ENCODE data around the gene MAML3. TPM values are rescaled to one million over a fixed set of nuclear protein-coding genes. Genes with fewer than 3 reads are reported as not detected.

MAML3 gene
- polyA plus RNA-seq, 4 donors: 1.4 to 10.3 (median 3.4) TPM

DNA sequence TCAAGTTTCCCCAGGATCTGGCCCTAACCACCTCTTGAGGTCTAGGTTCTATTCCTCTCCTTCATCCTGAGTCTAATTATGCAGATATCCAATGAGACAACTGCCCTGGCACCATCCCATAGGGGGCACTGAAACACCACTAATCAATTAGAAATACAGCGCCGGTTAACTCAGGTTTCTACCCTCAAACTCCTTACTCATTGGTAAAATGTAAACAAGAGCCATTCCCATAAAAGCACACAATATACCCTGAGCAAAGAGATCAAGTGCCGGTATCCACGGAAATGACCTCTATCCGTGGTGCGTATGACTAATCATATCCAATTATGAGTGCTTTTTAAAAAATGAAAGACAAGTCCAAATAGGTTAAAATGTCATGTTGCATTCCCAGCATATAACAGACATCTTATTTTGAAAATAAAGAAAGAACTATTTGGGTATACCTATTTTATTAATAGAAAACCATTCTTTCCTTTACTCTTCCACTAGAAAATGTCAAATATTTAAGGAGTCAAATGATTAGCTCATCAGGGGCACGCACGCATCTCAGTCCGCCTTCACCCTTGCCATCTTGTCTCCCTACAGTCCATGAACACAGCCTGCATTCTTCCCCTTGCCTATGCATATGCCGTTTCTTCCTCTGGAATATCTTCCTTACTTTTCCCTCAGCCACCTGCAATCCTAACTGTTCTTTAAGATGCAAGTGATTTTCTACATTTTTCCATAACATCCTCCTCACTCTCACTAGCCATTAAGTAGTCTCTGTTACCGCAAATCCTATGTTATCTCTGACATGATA, 141.1 kb downstream of the MAML3 start:
- FAIRE-seq: no peak
- H3K4me1 ChIP-seq (ENCODE audit: control insufficient read depth in 3 of 3, insufficient read depth in 2 of 3, low read depth in 1 of 3, low read length in 2 of 3): no peaks in the 10 kb centered on the region
- no peaks in the 10 kb centered on the region for H3K27me3 ChIP-seq (ENCODE audit: control insufficient read depth in 3 of 3, insufficient read depth in 3 of 3, low read length in 3 of 3)
- WGBS, 3 donors: 39 to 49% (median 39%) methylated on average over 11 of the region's 11 CpGs
- peaks cover 0 to 5% of the 10 kb centered on the region in 2 donors for H3K9me3 ChIP-seq (ENCODE audit: control insufficient read depth in 2 of 2, insufficient read depth in 1 of 2, low read depth in 1 of 2, low read length in 1 of 2)
- H3K27ac ChIP-seq (ENCODE audit: low read depth in 1 of 3, low read length in 2 of 3): peak overlapping the region in 1 of 3 donors; percentile 4
- no peaks in the 10 kb centered on the region for H3K36me3 ChIP-seq (ENCODE audit: control insufficient read depth in 3 of 3, insufficient read depth in 2 of 3, low read depth in 1 of 3, low read length in 3 of 3)
- no peak overlapping the region for H3K4me3 ChIP-seq (ENCODE audit: low read depth in 1 of 3, low read length in 3 of 3)
- peak; percentile 84 to 87 for DNase-seq

DNA sequence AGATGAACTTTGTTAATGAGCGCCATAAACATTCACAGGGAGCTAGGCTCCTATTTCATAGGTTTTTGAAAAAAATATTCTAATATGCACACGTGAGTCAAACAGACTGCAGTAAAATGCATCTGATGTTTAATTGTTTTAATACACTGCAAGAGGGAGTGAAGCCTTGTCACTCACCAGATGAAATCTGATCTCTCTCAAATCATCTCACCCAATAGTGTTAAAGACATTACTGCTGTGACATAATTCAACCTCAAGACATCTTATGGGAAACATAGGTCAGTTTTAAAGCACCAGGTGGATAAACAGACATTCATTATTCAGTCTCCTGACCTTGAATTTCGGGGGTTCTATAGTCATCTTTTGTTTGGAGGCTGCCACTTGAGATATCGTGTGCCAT, 148.3 kb downstream of the MAML3 start:
- DNase-seq: no peak
- peaks cover 0 to 4% (median 0%) of the 10 kb centered on the region in 3 donors for H3K4me1 ChIP-seq (ENCODE audit: control insufficient read depth in 3 of 3, insufficient read depth in 2 of 3, low read depth in 1 of 3, low read length in 2 of 3)
- no peaks in the 10 kb centered on the region for H3K27me3 ChIP-seq (ENCODE audit: control insufficient read depth in 3 of 3, insufficient read depth in 3 of 3, low read length in 3 of 3)
- H3K36me3 ChIP-seq (ENCODE audit: control insufficient read depth in 3 of 3, insufficient read depth in 2 of 3, low read depth in 1 of 3, low read length in 3 of 3): no peaks in the 10 kb centered on the region
- H3K27ac ChIP-seq (ENCODE audit: low read depth in 1 of 3, low read length in 2 of 3): no peak overlapping the region
- WGBS, 3 donors: 73 to 77% (median 74%) methylated on average over 4 of the region's 4 CpGs
- no peak overlapping the region for H3K4me3 ChIP-seq (ENCODE audit: low read depth in 1 of 3, low read length in 3 of 3)
- H3K9me3 ChIP-seq (ENCODE audit: control insufficient read depth in 2 of 2, insufficient read depth in 1 of 2, low read depth in 1 of 2, low read length in 1 of 2): no peaks in the 10 kb centered on the region
- no peak for FAIRE-seq

DNA sequence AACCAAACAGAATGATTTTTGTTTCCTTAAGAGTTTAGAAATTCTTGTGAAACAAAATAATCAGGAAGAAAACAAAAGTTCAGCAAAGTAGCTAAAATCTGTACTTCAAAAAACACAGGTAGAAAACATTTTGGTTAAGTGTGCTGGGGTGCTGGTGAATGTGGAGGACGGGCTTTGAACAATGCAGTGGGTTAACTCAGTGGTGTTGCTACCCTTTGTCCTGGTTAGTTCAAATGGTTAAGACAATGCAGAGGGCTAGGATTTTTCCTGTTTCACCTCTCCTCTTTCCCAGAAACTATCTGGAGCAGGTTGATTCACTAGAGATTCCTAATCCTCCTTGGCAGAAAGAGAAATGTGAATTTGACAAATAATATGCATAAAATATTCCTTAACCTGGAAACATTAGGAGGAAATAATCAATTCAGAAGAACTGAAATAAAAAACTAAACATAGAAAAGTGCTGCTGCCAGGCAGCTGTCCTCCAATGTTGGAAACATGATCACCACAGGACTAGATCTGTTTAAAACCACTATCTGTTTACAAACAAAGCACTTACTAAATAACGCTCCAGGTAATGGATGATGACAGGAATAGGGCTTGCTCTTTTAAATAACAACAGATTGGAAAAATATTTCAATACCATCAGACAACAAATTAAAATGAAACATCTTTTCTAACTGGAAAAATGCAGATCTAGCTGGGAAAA, 148.9 kb downstream of the MAML3 start:
- no peaks in the 10 kb centered on the region for H3K36me3 ChIP-seq (ENCODE audit: control insufficient read depth in 3 of 3, insufficient read depth in 2 of 3, low read depth in 1 of 3, low read length in 3 of 3)
- DNase-seq (no peak), FAIRE-seq (no peak)
- no peaks in the 10 kb centered on the region for H3K27me3 ChIP-seq (ENCODE audit: control insufficient read depth in 3 of 3, insufficient read depth in 3 of 3, low read length in 3 of 3)
- peaks cover 0 to 4% (median 0%) of the 10 kb centered on the region in 3 donors for H3K4me1 ChIP-seq (ENCODE audit: control insufficient read depth in 3 of 3, insufficient read depth in 2 of 3, low read depth in 1 of 3, low read length in 2 of 3)
- no peaks in the 10 kb centered on the region for H3K9me3 ChIP-seq (ENCODE audit: control insufficient read depth in 2 of 2, insufficient read depth in 1 of 2, low read depth in 1 of 2, low read length in 1 of 2)
- WGBS, 3 donors: 73 to 78% (median 76%) methylated on average over 2 of the region's 2 CpGs
- no peak overlapping the region for H3K27ac ChIP-seq (ENCODE audit: low read depth in 1 of 3, low read length in 2 of 3)
- no peak overlapping the region for H3K4me3 ChIP-seq (ENCODE audit: low read depth in 1 of 3, low read length in 3 of 3)

DNA sequence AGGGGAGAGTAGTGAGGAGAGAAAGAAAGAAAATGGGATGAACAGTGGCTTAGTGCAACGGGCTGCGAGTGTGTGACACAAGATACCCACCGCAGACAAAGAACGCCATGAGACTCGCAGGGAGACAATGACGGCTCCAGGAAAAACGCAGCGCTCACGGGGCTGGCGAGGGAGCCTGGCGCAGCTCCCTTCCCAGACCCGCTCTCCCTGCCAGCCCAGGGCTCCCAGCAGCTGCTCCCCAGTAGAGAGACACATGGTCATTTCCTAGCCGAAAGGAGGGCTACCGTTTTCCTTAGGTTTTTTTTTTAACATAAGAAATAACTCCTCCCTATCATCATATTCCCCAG, 149.5 kb downstream of the MAML3 start:
- Histone ChIP-seq H3K9me3 (ENCODE audit: control insufficient read depth in 2 of 2, insufficient read depth in 1 of 2, low read depth in 1 of 2, low read length in 1 of 2) (no peaks in the 10 kb centered on the region), H3K27me3 (ENCODE audit: control insufficient read depth in 3 of 3, insufficient read depth in 3 of 3, low read length in 3 of 3) (no peaks in the 10 kb centered on the region), H3K36me3 (ENCODE audit: control insufficient read depth in 3 of 3, insufficient read depth in 2 of 3, low read depth in 1 of 3, low read length in 3 of 3) (no peaks in the 10 kb centered on the region), H3K4me3 (ENCODE audit: low read depth in 1 of 3, low read length in 3 of 3) (peak overlapping the region in 1 of 3 donors; percentile 18), H3K27ac (ENCODE audit: low read depth in 1 of 3, low read length in 2 of 3) (no peak overlapping the region), H3K4me1 (ENCODE audit: control insufficient read depth in 3 of 3, insufficient read depth in 2 of 3, low read depth in 1 of 3, low read length in 2 of 3) (peaks cover 0 to 4% (median 0%) of the 10 kb centered on the region in 3 donors)
- FAIRE-seq: no peak
- no peak for DNase-seq
- 52 to 73% (median 68%) methylated on average over 14 of the region's 14 CpGs for WGBS, 3 donors

DNA sequence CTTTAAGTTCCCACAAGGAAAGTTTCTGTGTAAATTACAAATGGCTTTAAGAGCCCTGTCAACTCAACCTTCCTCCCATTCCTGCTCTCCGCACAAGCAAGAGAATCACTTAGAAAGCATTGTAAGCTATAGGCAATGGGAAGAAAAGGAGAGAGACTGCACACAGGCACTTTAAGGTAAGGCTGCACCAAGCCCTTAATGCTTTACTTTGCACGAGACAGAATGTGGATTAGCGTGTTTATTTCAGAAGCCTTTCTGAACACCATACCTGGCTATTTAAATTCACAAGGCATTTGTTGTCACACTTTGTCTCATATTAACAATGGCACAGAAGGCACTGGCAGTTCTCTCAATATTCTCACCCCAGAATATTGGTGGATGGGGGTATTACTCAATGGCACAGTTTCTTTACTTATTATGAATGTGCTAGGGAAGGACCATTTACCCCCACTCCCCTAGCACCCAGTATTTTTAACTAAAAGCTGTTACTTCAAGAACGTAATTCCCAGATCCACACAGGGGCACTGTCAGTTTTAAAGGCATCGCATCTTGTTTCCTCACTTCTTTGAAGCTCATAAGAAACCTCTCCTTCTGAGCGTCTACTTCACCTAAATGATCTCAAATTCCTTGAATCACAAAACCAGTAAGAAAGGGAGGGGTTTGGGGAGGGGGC, 150.0 kb downstream of the MAML3 start:
- Histone ChIP-seq H3K4me3 (ENCODE audit: low read depth in 1 of 3, low read length in 3 of 3) (peak overlapping the region in 1 of 3 donors; percentile 18), H3K36me3 (ENCODE audit: control insufficient read depth in 3 of 3, insufficient read depth in 2 of 3, low read depth in 1 of 3, low read length in 3 of 3) (no peaks in the 10 kb centered on the region), H3K9me3 (ENCODE audit: control insufficient read depth in 2 of 2, insufficient read depth in 1 of 2, low read depth in 1 of 2, low read length in 1 of 2) (no peaks in the 10 kb centered on the region), H3K4me1 (ENCODE audit: control insufficient read depth in 3 of 3, insufficient read depth in 2 of 3, low read depth in 1 of 3, low read length in 2 of 3) (peaks cover 0 to 4% (median 0%) of the 10 kb centered on the region in 3 donors), H3K27me3 (ENCODE audit: control insufficient read depth in 3 of 3, insufficient read depth in 3 of 3, low read length in 3 of 3) (no peaks in the 10 kb centered on the region), H3K27ac (ENCODE audit: low read depth in 1 of 3, low read length in 2 of 3) (no peak overlapping the region)
- DNase-seq (no peak), FAIRE-seq (no peak)
- WGBS, 3 donors: 78 to 82% (median 80%) methylated on average over 6 of the region's 6 CpGs

DNA sequence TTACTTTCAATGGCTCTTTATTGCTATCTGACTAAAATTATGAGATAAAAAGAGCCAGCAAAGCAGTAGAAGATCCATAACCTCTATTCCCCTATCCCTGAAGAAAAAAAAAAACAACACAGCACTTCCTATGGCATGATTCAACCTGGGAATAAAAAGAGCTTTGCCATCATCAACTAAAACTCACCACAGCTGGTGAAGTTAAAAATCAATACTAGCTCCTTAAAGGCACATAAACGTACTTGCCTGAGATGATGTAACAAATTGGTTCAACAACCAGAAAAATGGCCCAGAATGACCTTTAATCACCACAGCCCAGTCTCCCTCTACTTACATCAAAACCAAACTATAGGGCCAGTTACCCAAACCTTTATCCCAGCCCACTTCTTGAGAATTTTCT, 153.8 kb downstream of the MAML3 start:
- 50 to 65% (median 61%) methylated on average over 1 of the region's 1 CpG for WGBS, 3 donors
- Histone ChIP-seq H3K27ac (ENCODE audit: low read depth in 1 of 3, low read length in 2 of 3) (no peak overlapping the region), H3K9me3 (ENCODE audit: control insufficient read depth in 2 of 2, insufficient read depth in 1 of 2, low read depth in 1 of 2, low read length in 1 of 2) (no peaks in the 10 kb centered on the region), H3K4me3 (ENCODE audit: low read depth in 1 of 3, low read length in 3 of 3) (no peak overlapping the region), H3K36me3 (ENCODE audit: control insufficient read depth in 3 of 3, insufficient read depth in 2 of 3, low read depth in 1 of 3, low read length in 3 of 3) (no peaks in the 10 kb centered on the region), H3K4me1 (ENCODE audit: control insufficient read depth in 3 of 3, insufficient read depth in 2 of 3, low read depth in 1 of 3, low read length in 2 of 3) (peaks cover 0 to 4% (median 0%) of the 10 kb centered on the region in 3 donors), H3K27me3 (ENCODE audit: control insufficient read depth in 3 of 3, insufficient read depth in 3 of 3, low read length in 3 of 3) (no peaks in the 10 kb centered on the region)
- FAIRE-seq (no peak), DNase-seq (no peak)

DNA sequence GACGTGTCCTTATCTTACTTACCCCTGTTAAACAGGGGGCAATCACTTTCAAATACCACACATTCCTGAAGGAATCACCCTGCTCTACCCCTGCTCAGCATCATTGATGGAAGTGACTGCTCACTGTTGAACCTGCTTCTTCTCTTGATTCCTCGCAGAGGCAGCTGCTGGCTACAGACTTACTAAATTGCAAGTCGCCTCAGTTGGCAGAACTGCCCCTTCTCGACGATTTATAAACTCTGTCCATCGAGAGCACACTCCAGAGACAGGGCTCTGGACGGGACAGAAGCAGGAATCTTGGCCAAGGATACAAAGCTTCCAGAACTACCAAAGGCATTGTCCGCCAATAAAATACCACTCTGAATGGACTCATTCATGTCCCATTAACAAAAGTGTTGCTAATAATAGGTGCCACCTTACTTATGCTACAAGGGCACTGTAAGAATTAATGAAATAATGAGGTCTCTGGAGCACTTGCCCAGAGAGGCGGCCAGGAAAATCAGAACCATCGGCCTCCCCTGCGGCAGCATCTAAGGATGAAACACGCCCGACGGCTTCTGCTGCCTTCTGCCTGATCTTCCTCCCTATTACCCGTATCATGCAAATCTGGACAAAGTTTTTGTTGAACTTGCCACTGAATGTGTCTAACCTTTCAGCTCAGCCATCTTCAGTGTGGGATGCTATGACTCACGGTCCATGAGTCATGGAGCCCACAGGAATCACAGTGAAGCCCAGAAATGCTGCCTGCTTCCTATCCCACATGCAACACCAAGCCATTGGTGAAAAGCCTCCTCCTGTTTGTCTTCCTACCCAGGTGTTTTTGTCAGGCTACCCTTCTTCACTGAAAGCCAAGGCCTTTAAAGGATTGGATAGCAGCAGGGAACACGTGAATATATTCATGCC, 164.9 kb downstream of the MAML3 start:
- DNase-seq: peak in 1 of 2 donors; percentile 14
- H3K27ac ChIP-seq (ENCODE audit: low read depth in 1 of 3, low read length in 2 of 3): peak overlapping the region in 1 of 3 donors; percentile 11
- no peak overlapping the region for H3K4me3 ChIP-seq (ENCODE audit: low read depth in 1 of 3, low read length in 3 of 3)
- H3K36me3 ChIP-seq (ENCODE audit: control insufficient read depth in 3 of 3, insufficient read depth in 2 of 3, low read depth in 1 of 3, low read length in 3 of 3): no peaks in the 10 kb centered on the region
- no peak for FAIRE-seq
- H3K9me3 ChIP-seq (ENCODE audit: control insufficient read depth in 2 of 2, insufficient read depth in 1 of 2, low read depth in 1 of 2, low read length in 1 of 2): peaks cover 0 to 4% of the 10 kb centered on the region in 2 donors
- no peaks in the 10 kb centered on the region for H3K27me3 ChIP-seq (ENCODE audit: control insufficient read depth in 3 of 3, insufficient read depth in 3 of 3, low read length in 3 of 3)
- WGBS, 3 donors: 80 to 89% (median 84%) methylated on average over 17 of the region's 17 CpGs
- no peaks in the 10 kb centered on the region for H3K4me1 ChIP-seq (ENCODE audit: control insufficient read depth in 3 of 3, insufficient read depth in 2 of 3, low read depth in 1 of 3, low read length in 2 of 3)

DNA sequence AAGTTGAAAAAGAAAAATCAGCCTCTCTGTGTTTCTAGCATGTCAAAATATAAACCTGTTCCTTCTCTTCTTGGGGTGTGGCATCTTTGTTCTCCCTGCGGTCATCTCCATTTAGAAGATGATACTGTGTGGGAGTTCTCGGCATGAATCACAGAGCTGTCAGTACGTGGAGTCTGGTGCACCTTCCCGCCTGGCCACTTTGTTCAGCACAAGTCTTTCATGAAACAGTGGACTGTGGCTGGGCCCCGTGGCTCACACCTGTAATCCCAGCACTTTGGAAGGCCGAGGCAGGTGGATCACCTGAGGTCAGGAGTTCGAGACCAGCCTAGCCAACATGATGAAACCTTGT, 166.5 kb downstream of the MAML3 start:
- Histone ChIP-seq H3K27me3 (ENCODE audit: control insufficient read depth in 3 of 3, insufficient read depth in 3 of 3, low read length in 3 of 3) (no peaks in the 10 kb centered on the region), H3K27ac (ENCODE audit: low read depth in 1 of 3, low read length in 2 of 3) (no peak overlapping the region), H3K4me3 (ENCODE audit: low read depth in 1 of 3, low read length in 3 of 3) (no peak overlapping the region), H3K4me1 (ENCODE audit: control insufficient read depth in 3 of 3, insufficient read depth in 2 of 3, low read depth in 1 of 3, low read length in 2 of 3) (no peaks in the 10 kb centered on the region), H3K9me3 (ENCODE audit: control insufficient read depth in 2 of 2, insufficient read depth in 1 of 2, low read depth in 1 of 2, low read length in 1 of 2) (peaks cover 0 to 4% of the 10 kb centered on the region in 2 donors), H3K36me3 (ENCODE audit: control insufficient read depth in 3 of 3, insufficient read depth in 2 of 3, low read depth in 1 of 3, low read length in 3 of 3) (no peaks in the 10 kb centered on the region)
- DNase-seq (no peak), FAIRE-seq (no peak)
- 77 to 89% (median 82%) methylated on average over 7 of the region's 7 CpGs for WGBS, 3 donors
